OCI-LY7 (cell line): Measurements from ENCODE around the gene TLCD5.

Experiments
- CTCF ChIP-seq: fragments of 200-600 bp; sonication (generic); conservative IDR thresholded peaks from 2 replicates; pipeline ENCODE4 v1.5.1; 2014; ENCODE audit warnings: mild to moderate bottlenecking, antibody characterized with exemption, low read length, moderate library complexity, mixed read lengths
- EZH2phosphoT487 ChIP-seq: fragments of 200-600 bp; sonication (generic); IDR thresholded peaks from 2 replicates; pipeline ENCODE4 v1.6.1; 2018; ENCODE audit warnings: low read depth, borderline replicate concordance, mild to moderate bottlenecking, mixed run types, antibody characterized with exemption, low read length, moderate library complexity, mixed read lengths

- TF ChIP-seq CTCF (no peak), EZH2phosphoT487 (no peak)
Observed at GRCh38 chr11:120281143-120281795, 43.8 kb upstream of the TLCD5 start.
